IMR-90 (cell line): Measurements from ENCODE around the gene FAM149A. TPM values are rescaled to one million over a fixed set of nuclear protein-coding genes. Genes with fewer than 3 reads are reported as not detected.

Source experiments
- ATAC-seq: fragments of 200-7000 bp; cut with Tn5 transposase; 2 replicates; pipeline ENCODE4 v1.9.1; 2020; ENCODE audit warnings: low read depth, mild to moderate bottlenecking, moderate library complexity
- BruUV-seq: library from RNA; stranded (reverse); fragments of 400-500 nt; replicated peaks from 2 replicates; lab custom pipeline; 2021; lab: Mats Ljungman, UMichigan
- CTCF ChIA-PET: fragments of 300-600 bp; formaldehyde crosslinking; extraction: SDS; loops from one replicate; lab custom pipeline; 2021; ENCODE audit warnings: antibody characterized with exemption; lab: Yijun Ruan, JAX
- POLR2A ChIA-PET: fragments of 300-600 bp; sonication (Branson Sonifier 250); formaldehyde crosslinking; loops from one replicate; lab custom pipeline; 2022; ENCODE audit warnings: antibody characterized with exemption; ENCODE audit not compliant: unreplicated experiment; lab: Charles Lee
- DNase-seq: peaks from one replicate; pipeline ENCODE4 v3.0.0; 2013
- H2AFZ ChIP-seq: replicated peaks from 2 replicates; pipeline ENCODE3; 2013; ENCODE audit warnings: low read length, mild to moderate bottlenecking; ENCODE audit not compliant: poor library complexity
- H2AK5ac ChIP-seq: 2 replicates; pipeline ENCODE4 v1.6.1; 2013; ENCODE audit warnings: low read depth, low read length, inconsistent platforms
- H2AK9ac ChIP-seq: replicated peaks from 2 replicates; pipeline ENCODE3; 2013; ENCODE audit warnings: mild to moderate bottlenecking, low read depth, low read length, moderate library complexity; ENCODE audit not compliant: poor library complexity
- H2BK120ac ChIP-seq: 2 replicates; pipeline ENCODE4 v1.6.1; 2013; ENCODE audit warnings: low read depth, low read length, inconsistent platforms
- H2BK15ac ChIP-seq: 3 replicates; pipeline ENCODE4 v1.6.1; 2013; ENCODE audit warnings: low read depth, low read length, inconsistent platforms
- H2BK20ac ChIP-seq: 2 replicates; pipeline ENCODE4 v1.6.1; 2013; ENCODE audit warnings: low read depth, mild to moderate bottlenecking, inconsistent platforms, low read length, moderate library complexity
- H2BK5ac ChIP-seq: 2 replicates; pipeline ENCODE4 v1.6.1; 2013; ENCODE audit warnings: mild to moderate bottlenecking, low read depth, low read length, inconsistent platforms; ENCODE audit not compliant: poor library complexity, severe bottlenecking
- H3K14ac ChIP-seq: replicated peaks from 2 replicates; pipeline ENCODE4 v1.6.1; 2013; ENCODE audit warnings: low read depth, low read length, inconsistent platforms
- H3K18ac ChIP-seq: 2 replicates; pipeline ENCODE4 v1.6.1; 2013; ENCODE audit warnings: low read depth, low read length, control low read depth
- H3K23ac ChIP-seq: 2 replicates; pipeline ENCODE4 v1.6.1; 2013; ENCODE audit warnings: low read depth, low read length, inconsistent platforms
- H3K27ac ChIP-seq: 2 replicates; pipeline ENCODE4 v1.5.1; 2013; ENCODE audit warnings: mild to moderate bottlenecking, control low read depth, low read length; ENCODE audit not compliant: insufficient read depth
- H3K27me3 ChIP-seq: 2 replicates; pipeline ENCODE4 v1.6.1; 2013; ENCODE audit warnings: low read length; ENCODE audit not compliant: control insufficient read depth, insufficient read depth
- H3K36me3 ChIP-seq: 2 replicates; pipeline ENCODE4 v1.6.1; 2013; ENCODE audit warnings: low read length, mixed read lengths; ENCODE audit not compliant: control insufficient read depth, insufficient read depth
- H3K4ac ChIP-seq: 2 replicates; pipeline ENCODE4 v1.6.1; 2013; ENCODE audit warnings: low read depth, low read length, inconsistent platforms
- H3K4me1 ChIP-seq: 2 replicates; pipeline ENCODE4 v1.6.1; 2013; ENCODE audit warnings: low read length, mixed read lengths; ENCODE audit not compliant: control insufficient read depth, insufficient read depth
- H3K4me2 ChIP-seq: 2 replicates; pipeline ENCODE4 v1.6.1; 2013; ENCODE audit warnings: low read depth, mild to moderate bottlenecking, control low read depth, low read length, moderate library complexity
- H3K4me3 ChIP-seq: 2 replicates; pipeline ENCODE4 v1.5.1; 2013; ENCODE audit warnings: low read depth, mild to moderate bottlenecking, control low read depth, low read length, moderate library complexity; ENCODE audit not compliant: insufficient read depth
- H3K56ac ChIP-seq: 2 replicates; pipeline ENCODE4 v1.6.1; 2013; ENCODE audit warnings: low read length, inconsistent platforms; ENCODE audit not compliant: insufficient read depth; ENCODE audit errors: extremely low read depth
- H3K79me1 ChIP-seq, 2 experiments: 2 replicates each; pipeline ENCODE4 v1.6.1; 2013; ENCODE audit warnings: low read length in 2 of 2, inconsistent platforms in 1 of 2, low read depth in 1 of 2
- H3K9ac ChIP-seq: 2 replicates; pipeline ENCODE4 v1.6.1; 2013; ENCODE audit warnings: low read depth, low read length, control low read depth
- H3K9me1 ChIP-seq: 2 replicates; pipeline ENCODE4 v1.6.1; 2013; ENCODE audit warnings: low read length, inconsistent platforms; ENCODE audit not compliant: insufficient read depth
- H3K9me3 ChIP-seq: 2 replicates; pipeline ENCODE4 v1.6.1; 2013; ENCODE audit warnings: low read length; ENCODE audit not compliant: control insufficient read depth, insufficient read depth
- H4K20me1 ChIP-seq: 2 replicates; pipeline ENCODE4 v1.6.1; 2013; ENCODE audit warnings: low read length, inconsistent platforms; ENCODE audit not compliant: insufficient read depth
- H4K5ac ChIP-seq: 2 replicates; pipeline ENCODE4 v1.6.1; 2013; ENCODE audit warnings: mild to moderate bottlenecking, low read depth, low read length, control low read depth
- H4K8ac ChIP-seq, 2 experiments: 2 replicates each; pipeline ENCODE4 v1.6.1; 2013; ENCODE audit warnings: low read depth in 2 of 2, low read length in 2 of 2, control low read depth in 1 of 2, inconsistent platforms in 1 of 2
- H4K91ac ChIP-seq: 2 replicates; pipeline ENCODE4 v1.6.1; 2013; ENCODE audit warnings: low read depth, low read length, inconsistent platforms; ENCODE audit not compliant: insufficient read depth
- BHLHE40 ChIP-seq: fragments of 150-350 bp; IDR thresholded peaks from 2 replicates; pipeline ENCODE4 v1.6.1; 2016; ENCODE audit warnings: mild to moderate bottlenecking, low read depth, low read length
- CHD1 ChIP-seq: IDR thresholded peaks from 2 replicates; pipeline ENCODE4 v1.6.1; 2012; ENCODE audit warnings: low read depth, low read length, improper control_type of control experiment
- CTCF ChIP-seq: conservative IDR thresholded peaks from 2 replicates; pipeline ENCODE4 v1.5.1; 2012; ENCODE audit warnings: mild to moderate bottlenecking, low read depth, low read length, improper control_type of control experiment
- MAZ ChIP-seq: IDR thresholded peaks from 2 replicates; pipeline ENCODE4 v1.6.1; 2012; ENCODE audit warnings: low read depth, mild to moderate bottlenecking, low read length, improper control_type of control experiment, moderate library complexity, borderline replicate concordance
- MXI1 ChIP-seq: IDR thresholded peaks from 2 replicates; pipeline ENCODE4 v1.6.1; 2012; ENCODE audit warnings: low read depth, mild to moderate bottlenecking, low read length, moderate library complexity, borderline replicate concordance
- NFE2L2 ChIP-seq: fragments of 150-350 bp; IDR thresholded peaks from 2 replicates; pipeline ENCODE4 v1.6.1; 2016; ENCODE audit warnings: low read depth, mild to moderate bottlenecking, low read length
- WGBS, 2 experiments: methylation state at CpG; one replicate each; pipeline versions ENCODE4 v1.1.5 to v1.1.7; 2013; ENCODE audit warnings: missing lambda C conversion rate in 2 of 2; ENCODE audit not compliant: insufficient read length in 1 of 2; ENCODE audit errors: extremely low coverage in 2 of 2; 5-methylcytosine and 5-hydroxymethylcytosine counted together
- dilution Hi-C: fragments of 300-500 bp; cut with HindIII; formaldehyde crosslinking; loops from one replicate; pipeline ENCODE4 v1.14.3; 2018; ENCODE audit warnings: low sequenced_read_pairs; ENCODE audit not compliant: unreplicated experiment
- in situ Hi-C: fragments of 300-500 bp; cut with MboI; formaldehyde crosslinking; loops from 3 replicates; pipeline ENCODE4 v1.14.3; 2019; ENCODE audit warnings: low sequenced_read_pairs, inconsistent platforms, mixed read lengths
- intact Hi-C: fragments of 100-400 bp; cut with micrococcal nuclease; formaldehyde crosslinking; loops from 2 replicates; pipeline ENCODE4 v1.10.0; 2022
- polyA plus RNA-seq, 3 experiments: library from polyadenylated mRNA; depleted of rRNA; stranded (reverse); fragments of >200 nt; gene quantifications; 2 replicates each; pipeline ENCODE4 v1.2.3, GENCODE V29; 2012; ENCODE audit warnings: low replicate concordance in 1 of 3
- total RNA-seq: library from RNA; depleted of rRNA; stranded (reverse); fragments of >200 nt; gene quantifications from 2 replicates; pipeline ENCODE4 v1.2.3, GENCODE V29; 2012

The FAM149A gene
- total and polyA plus RNA-seq, 2 of the 4 experiments (the other 2 are of a cell fraction): 0.54 to 0.70 TPM

DNA sequence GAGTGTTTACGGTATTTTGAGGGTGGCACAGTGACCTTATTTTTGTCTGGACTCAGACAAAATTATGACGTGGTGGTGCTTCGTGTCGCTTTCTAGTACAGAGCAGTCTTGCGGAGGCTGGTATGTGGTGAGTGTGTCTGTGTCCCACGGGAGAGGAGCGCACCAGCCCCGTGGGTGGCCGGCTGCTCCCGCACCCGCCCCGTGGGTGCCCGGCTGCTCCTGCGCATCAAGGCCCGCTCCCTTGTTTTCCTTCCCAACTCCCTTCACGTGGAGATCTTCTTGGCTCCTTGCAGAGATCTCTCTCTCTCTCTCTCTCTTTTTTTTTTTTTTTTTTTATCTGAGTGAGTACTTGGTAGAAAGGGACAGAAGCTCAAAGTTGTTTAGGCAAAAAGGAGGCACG is 12.2 kb upstream of the FAM149A start:
- Histone ChIP-seq H3K23ac (no peak overlapping the region), H4K8ac (no peak overlapping the region), H2BK120ac (no peak overlapping the region), H3K14ac (no peak overlapping the region), H3K79me1 (no peaks in the 10 kb centered on the region), H3K4me3 (no peak overlapping the region), H3K9me3 (no peaks in the 10 kb centered on the region), H3K9ac (no peak overlapping the region), H4K91ac (no peak overlapping the region), H3K9me1 (no peaks in the 10 kb centered on the region), H3K27ac (no peak overlapping the region), H2BK20ac (no peak overlapping the region), H2BK15ac (no peak overlapping the region), H4K5ac (no peak overlapping the region), H3K18ac (no peak overlapping the region), H3K36me3 (no peaks in the 10 kb centered on the region), H3K4ac (no peak overlapping the region), H4K20me1 (no peaks in the 10 kb centered on the region), H3K4me2 (no peak overlapping the region), H2AK9ac (no peak overlapping the region), H2AFZ (no peak overlapping the region), H3K4me1 (no peaks in the 10 kb centered on the region), H3K27me3 (peaks cover 3% of the 10 kb centered on the region; the same call in 1 of the 2 replicates), H2BK5ac (no peak overlapping the region), H3K56ac (no peak overlapping the region), H2AK5ac (no peak overlapping the region)
- intact Hi-C loops (no loop called here), dilution Hi-C loops (no loop called here), in situ Hi-C loops (no loop called here)
- DNase-seq (no peak), ATAC-seq (no peak)
- TF ChIP-seq MXI1 (no peak), BHLHE40 (no peak), CTCF (no peak), NFE2L2 (no peak), MAZ (no peak), CHD1 (no peak)
- POLR2A ChIA-PET: no interaction called here
- CTCF ChIA-PET: no interaction called here
- 76% methylated on average over 3 of the region's 17 CpGs; no CpG with 5 or more reads in 1 of the 2 experiments for WGBS, 2 experiments
- BruUV-seq: no TSS peak
